Omental fat pad (tissue), 4 donors: Measurements from ENCODE around the gene ZDHHC14. TPM values are rescaled to one million over a fixed set of nuclear protein-coding genes. Genes with fewer than 3 reads are reported as not detected.
"Not testable (repeated sequence)": the region's sequence is repeated elsewhere in the genome, so short reads cannot be mapped to it uniquely, and the experiment has no call there.

Experiments used
- ATAC-seq: fragments of 150-250 bp; one replicate; pipeline ENCODE4 v1.9.1; 2016; ENCODE audit warnings: mild to moderate bottlenecking, moderate library complexity; ENCODE audit not compliant: low FRiP score
- DNase-seq: peaks from one replicate; pipeline ENCODE4 v3.0.0-alpha.2; 2019; ENCODE audit warnings: low spot score
- total RNA-seq, 4 donors: library from RNA; depleted of rRNA; stranded (reverse); fragments of >200 nt; gene quantifications; one replicate each; pipeline ENCODE4 v1.1.0, GENCODE V29; 2016
- TF ChIP-seq, protein P1 (sequence below), 3 donors: fragments of 450-650 bp; IDR thresholded peaks; one replicate each; pipeline ENCODE4 v1.5.1; 2016 to 2017; ENCODE audit warnings: antibody characterized with exemption in 3 of 3, mild to moderate bottlenecking in 3 of 3, moderate library complexity in 2 of 3

ZDHHC14 gene
- total RNA-seq, 4 donors from 2014 or later, result 5.6 to 13.7 (median 6.9) TPM

GRCh38 chr6:157699777-157700636 is 319.0 kb downstream of the ZDHHC14 start:
- no peak for DNase-seq
- no peak for ATAC-seq
- TF ChIP-seq, protein P1, sequence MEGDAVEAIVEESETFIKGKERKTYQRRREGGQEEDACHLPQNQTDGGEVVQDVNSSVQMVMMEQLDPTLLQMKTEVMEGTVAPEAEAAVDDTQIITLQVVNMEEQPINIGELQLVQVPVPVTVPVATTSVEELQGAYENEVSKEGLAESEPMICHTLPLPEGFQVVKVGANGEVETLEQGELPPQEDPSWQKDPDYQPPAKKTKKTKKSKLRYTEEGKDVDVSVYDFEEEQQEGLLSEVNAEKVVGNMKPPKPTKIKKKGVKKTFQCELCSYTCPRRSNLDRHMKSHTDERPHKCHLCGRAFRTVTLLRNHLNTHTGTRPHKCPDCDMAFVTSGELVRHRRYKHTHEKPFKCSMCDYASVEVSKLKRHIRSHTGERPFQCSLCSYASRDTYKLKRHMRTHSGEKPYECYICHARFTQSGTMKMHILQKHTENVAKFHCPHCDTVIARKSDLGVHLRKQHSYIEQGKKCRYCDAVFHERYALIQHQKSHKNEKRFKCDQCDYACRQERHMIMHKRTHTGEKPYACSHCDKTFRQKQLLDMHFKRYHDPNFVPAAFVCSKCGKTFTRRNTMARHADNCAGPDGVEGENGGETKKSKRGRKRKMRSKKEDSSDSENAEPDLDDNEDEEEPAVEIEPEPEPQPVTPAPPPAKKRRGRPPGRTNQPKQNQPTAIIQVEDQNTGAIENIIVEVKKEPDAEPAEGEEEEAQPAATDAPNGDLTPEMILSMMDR (IDR thresholded peaks at IDR 0.05), result no peak

DNA sequence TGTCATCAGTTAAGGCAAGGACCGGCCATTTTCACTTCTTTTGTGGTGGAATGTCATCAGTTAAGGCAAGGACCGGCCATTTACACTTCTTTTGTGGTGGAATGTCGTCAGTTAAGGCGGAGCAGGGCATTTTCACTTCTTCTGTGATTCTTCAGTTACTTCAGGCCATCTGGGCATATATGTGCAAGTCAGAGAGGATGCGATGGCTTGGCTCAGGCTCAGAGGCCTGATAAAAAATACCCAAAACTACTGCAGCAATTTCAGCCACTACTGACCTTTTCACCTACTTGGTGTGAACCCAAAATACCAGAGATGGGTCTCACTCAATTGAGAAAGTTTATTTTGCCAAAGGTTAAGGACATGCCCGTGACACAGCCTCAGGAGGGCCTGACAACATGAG is 325.4 kb downstream of the ZDHHC14 start:
- ATAC-seq, DNase-seq: not testable (repeated sequence)

- ATAC-seq (no peak), DNase-seq (no peak)
- TF ChIP-seq, protein P1 (IDR thresholded peaks at IDR 0.05), result no peak
Observed at GRCh38 chr6:157706883-157707282, 325.9 kb downstream of the ZDHHC14 start.

- ATAC-seq (no peak), DNase-seq (no peak)
- TF ChIP-seq, protein P1 (IDR thresholded peaks at IDR 0.05), result no peak
Observed at GRCh38 chr6:157707576-157707975, 326.6 kb downstream of the ZDHHC14 start.

- ATAC-seq, result no peak
- TF ChIP-seq, protein P1 (IDR thresholded peaks at IDR 0.05), result no peak
- DNase-seq, result no peak
Observed at GRCh38 chr6:157708239-157708638, 327.2 kb downstream of the ZDHHC14 start.

DNA sequence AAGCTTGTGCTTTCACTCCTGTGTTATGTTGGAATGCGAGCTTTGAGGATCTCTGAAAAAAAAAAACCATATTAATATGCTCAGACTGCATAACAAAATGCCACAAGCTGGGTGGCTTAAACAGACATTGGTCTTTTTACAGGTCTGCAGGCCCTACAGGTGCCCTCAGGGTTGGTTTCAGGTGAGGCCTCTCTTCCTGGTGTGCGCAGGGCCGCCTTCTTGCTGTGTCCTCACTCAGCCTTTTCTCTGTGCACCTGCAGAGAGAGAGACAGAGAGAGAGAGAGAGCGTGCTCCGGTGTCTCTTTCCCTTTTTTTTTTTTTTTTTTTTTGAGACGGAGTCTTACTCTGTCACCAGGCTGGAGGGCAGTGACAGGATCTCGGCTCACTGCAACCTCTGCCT is 327.9 kb downstream of the ZDHHC14 start:
- ATAC-seq (no peak), DNase-seq (no peak)
- TF ChIP-seq, protein P1 (IDR thresholded peaks at IDR 0.05), result no peak

- ATAC-seq (no peak), DNase-seq (no peak)
- TF ChIP-seq, protein P1 (IDR thresholded peaks at IDR 0.05), result no peak
Observed at GRCh38 chr6:157709555-157709954, 328.6 kb downstream of the ZDHHC14 start.
